Activated CD8-positive, alpha-beta memory T cell treated with anti-CD3 and anti-CD28 coated beads, Interleukin-2, amount 50 U/mL, for 48 hours (primary cell): ENCODE measurements around the gene NR2F1.

Experiments used
- DNase-seq: peaks from one replicate; pipeline ENCODE4 v3.0.0-alpha.2; 2020

The NR2F1 gene

DNA sequence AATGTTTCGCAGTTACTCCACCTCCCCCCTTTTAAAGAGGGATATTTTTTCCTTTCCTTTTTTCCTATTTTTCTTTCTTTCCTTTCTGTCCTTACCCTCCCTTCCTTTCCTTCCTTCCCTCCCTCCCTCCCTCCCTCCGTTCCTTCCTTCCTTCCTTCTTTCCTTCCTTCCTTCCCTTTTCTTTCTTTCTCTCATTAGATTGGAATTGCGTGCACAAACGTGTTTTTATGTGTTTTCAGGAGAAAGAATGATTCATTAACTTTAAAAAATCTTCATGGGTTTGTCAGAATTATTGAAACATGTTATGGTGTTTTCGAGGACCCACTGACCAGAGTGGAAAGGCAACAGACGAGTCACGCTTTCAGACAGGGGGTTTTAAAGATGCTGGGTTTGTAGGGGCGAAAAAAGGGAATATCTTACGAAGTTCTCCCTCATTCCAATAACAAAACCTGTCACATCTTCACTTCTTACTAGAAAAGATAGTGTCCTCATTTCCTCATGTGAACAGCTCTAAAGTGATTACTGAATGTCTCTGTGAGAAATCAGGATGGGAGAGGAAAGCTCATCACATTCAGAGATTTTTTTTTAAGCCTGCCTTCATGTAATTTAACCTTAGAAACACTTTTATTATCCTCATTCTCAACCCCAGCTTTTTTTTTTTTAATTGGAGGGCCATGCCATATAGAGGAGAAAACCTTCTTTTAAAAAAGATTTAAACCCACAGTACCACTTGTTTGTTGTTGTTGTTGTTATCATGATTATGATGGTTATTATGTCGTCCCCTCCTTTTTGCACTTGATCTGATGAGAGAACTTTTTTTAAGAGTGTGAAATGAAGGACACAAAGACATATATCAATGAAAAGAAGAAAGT lies 21.9 kb downstream of the NR2F1 start:
- no peak for DNase-seq

DNA sequence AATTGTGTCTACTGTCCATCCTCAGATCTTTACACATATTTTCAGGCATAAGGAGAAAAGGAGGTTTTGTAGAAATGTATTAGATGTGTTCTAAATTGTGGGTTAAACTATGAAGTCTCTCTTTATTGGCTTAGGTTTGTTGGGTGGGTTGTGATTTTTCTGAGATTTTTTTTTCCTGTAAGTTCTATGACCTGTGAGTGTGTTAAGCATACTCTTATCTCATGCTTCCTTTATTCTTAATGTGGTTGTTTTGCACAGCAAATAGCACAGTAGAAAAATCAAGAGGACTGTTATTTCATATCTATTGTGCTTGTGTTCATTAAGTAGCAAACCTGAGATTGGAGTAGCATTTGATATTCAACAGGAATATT lies 23.3 kb downstream of the NR2F1 start:
- no peak for DNase-seq

DNA sequence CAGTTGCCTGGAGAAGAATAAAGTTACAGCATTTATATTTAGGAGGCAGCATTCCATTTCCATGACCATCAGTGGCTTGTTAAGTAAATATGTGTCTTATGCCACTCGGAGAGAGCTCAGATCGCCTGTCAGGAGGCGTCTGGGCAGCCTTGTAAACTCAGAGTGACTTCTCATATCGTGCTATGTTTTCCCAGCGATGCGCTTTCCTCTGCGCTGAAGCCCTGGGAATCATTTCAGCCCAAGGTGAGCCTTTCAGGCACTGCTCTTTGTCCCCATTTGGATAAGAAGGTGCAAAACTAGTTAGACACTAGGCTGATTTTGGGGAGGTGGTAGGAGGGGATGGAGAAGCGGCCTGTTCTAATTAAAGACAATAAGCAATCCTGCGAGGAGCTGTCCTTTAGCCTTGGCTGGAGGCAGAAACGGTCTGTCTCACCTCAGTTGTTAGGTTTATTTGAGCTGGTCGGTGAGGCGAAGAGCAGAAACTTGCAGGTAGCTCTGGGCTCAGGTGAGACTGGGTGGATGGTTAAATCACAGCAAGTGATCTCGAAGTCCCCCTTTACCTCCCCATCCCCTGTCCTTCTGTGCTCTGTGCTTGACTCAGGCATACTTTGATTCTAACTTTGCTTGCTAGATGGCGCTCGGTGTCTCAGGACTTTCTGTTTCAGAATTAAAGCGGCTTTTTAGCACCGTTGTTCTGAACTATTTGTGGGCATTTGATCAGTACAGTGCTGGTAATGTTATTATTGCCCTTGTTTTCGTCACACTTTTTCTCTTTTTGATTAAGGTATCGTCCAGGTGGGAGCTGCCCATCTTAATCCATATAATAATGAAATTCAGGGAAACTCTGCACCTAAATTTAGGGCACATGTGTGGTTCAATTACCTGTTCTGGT lies 24.6 kb downstream of the NR2F1 start:
- no peak for DNase-seq

DNA sequence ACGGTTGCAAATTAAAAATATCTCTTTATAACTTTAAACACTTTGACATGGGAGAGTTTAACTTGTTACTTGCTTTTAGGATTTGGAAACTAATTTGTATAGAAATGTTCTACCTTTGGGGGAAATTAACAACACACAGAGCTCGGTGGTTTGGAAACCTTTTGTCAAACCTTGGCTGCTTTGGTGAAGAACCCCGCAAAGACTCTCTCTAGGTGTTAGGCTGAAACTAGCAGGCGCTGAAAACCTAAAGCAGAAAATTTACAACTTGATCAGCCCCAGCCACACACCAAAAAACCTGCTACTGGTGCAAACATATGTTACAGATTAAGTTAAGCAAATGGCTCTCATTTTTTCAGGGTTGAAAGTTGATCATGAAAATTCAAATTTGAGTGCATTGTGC lies 25.8 kb downstream of the NR2F1 start:
- no peak for DNase-seq

DNA sequence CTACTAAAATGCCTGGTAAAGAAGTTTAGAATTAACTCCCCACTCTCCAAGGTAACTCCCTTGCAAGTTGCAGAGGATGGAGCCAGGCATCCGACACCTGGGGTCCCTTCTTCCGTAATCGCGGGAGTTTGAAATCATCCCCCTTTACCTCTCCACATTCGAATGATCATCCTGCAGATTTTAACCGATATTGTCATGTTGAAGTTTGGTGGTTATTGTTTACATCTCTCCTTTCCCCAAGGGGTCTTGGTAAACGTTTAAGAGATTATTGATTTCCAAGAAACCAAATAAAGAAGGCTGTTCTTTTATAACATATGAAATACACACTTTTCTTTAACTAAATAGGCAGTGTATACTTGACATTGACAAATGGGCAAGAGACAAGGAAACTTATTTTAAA lies 26.7 kb downstream of the NR2F1 start:
- DNase-seq: no peak

DNA sequence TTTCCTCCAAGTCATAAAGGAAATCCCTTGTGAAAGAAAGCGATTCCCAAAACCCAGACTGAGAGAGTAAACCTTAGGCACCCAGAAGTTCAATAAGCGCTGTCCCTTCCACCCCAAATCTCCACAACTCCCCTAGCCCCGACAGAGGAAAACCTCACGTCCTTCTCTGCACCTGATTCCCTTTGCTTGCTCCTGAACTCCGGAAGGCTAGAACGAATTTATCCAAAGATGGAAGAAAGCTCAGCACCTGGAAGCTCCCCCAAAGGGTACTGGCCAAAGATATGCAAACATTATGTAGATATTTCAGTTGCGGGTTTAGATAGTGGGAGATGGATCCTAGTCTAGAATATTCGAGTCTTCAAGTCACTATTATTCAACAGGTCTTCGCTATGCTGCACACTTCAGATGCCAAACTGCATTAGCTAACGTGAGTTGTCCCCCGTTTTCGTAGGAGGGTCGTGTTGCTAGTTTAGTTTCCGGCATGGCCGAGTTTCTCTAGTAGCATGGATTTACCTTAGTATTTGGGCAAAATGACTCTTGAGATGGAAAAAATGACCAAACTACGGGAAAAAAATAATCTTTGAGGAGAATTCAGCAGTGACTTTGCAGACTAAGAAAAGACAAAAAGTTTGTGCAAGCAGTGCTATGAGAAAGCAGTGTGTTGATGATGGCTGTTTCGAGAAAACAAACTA lies 27.7 kb downstream of the NR2F1 start:
- no peak for DNase-seq

DNA sequence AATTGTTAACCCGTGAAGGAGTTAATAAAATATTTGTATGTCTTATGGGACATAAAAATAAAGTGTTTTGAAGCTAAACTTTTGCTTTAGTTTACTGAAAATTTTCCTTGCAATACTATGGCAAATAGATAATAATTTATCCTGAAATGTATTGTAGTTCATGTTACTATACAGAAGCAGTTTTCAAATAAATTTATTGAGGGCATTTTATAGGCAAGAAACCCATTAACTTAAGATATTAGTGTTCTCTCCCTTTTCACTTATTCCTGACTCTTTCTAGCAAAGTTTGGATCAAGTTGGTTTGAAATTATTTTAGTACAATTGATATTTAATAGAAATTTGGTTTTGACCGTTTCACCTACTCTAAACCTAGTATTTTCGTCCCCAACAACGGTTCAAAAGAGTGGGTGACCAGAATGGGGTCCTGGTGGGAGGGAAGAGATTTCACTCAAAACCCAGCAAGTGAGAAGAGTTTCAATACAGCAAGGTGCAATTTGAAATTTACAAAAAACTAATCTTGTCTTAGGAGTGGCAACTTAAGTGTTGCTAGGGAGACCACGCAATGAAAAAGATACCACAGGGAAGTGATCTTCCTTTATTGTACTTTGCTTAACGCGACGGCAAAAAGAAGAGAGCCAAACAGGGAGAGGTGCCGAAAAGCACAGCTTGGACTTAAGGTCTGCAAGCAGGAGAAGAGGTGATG lies 28.4 kb downstream of the NR2F1 start:
- no peak for DNase-seq

DNA sequence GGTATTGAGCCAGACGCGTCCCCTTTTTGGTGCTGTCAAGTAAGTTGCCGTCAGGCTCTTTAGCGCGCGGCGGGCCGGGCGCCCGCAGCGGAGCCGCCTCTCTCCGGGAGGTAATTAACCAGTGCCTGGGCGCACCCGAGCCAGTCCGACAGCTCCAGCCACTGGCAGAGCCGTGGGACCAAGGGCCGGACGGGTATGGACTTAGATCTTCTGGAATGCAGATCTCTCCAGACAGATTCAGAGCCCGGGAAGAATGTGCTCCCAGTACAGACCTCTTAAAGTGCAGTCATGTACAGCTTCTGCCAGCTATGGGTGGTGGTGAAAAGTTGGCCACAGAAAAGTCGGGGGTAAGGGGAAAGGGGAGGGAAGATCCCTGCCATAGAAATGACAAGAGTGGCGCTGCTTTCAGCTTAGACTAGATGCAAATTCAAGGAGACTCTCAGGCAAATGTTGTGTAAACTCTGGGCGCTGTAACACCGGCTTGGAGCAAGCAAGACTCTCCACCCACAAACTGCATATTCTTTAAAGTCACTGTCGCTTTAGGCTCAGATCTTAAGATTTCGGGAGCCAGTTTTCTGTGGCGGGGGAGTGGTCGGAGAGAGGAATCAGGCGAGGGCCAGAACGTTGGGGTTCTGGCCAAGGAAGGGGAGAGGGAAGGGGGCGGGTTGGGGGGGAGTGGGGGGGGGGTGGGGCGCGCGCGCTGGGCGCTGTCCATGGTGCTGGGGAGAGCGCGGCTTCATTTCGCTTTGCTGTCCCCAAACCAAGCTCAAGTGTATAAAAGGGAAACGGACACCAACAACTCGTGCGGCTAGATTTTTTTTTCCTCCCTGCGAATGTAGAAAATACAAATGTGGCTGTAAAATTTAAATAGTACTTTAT lies 29.2 kb downstream of the NR2F1 start:
- no peak for DNase-seq

DNA sequence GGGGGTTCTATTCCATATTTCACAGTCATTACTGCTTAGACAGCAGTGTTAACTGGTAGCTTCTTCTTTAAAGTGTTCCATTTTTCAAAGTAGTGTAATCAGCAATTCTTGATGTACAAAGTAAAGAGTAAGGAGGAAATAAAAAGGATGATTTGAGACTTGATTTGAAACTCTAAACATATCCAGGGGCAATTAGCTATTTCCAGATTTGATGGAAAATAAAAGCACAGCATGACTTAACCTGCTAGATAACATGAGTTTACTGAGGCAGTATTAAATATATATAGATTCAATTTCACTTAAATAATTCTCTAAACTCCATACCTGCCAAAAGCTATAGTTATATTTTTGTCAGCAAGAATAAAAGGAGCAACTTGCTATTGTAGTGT lies 29.8 kb downstream of the NR2F1 start:
- DNase-seq: no peak

DNA sequence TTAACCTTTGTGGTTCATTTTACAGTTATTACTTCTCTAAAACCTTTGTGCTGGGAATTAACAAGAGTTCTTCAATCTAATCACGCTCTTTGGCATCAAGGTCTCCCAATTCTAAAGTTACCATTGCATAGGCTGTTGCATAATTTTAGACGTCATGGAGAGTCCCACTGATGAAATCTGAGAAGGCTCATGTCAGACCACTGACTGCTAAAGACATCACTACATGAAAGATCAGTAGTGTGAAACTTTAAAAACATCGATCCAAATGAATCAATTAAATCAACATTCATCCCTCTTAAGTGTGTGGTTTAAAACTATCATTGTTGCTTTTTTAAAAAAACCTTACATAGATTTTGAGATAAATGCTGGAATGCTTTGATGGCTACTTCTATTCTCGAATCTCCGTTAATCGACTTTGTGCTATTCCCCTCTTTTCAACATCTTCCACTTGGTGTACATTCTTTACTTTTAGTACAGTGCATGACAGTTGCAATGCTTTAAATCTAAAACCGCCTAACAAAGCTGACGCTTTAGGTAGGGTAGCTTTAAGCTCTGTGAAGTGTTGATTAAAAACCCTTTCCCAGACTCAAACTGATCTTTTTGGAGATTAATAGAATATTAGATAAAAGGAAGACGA lies 33.6 kb downstream of the NR2F1 start:
- DNase-seq: no peak

DNA sequence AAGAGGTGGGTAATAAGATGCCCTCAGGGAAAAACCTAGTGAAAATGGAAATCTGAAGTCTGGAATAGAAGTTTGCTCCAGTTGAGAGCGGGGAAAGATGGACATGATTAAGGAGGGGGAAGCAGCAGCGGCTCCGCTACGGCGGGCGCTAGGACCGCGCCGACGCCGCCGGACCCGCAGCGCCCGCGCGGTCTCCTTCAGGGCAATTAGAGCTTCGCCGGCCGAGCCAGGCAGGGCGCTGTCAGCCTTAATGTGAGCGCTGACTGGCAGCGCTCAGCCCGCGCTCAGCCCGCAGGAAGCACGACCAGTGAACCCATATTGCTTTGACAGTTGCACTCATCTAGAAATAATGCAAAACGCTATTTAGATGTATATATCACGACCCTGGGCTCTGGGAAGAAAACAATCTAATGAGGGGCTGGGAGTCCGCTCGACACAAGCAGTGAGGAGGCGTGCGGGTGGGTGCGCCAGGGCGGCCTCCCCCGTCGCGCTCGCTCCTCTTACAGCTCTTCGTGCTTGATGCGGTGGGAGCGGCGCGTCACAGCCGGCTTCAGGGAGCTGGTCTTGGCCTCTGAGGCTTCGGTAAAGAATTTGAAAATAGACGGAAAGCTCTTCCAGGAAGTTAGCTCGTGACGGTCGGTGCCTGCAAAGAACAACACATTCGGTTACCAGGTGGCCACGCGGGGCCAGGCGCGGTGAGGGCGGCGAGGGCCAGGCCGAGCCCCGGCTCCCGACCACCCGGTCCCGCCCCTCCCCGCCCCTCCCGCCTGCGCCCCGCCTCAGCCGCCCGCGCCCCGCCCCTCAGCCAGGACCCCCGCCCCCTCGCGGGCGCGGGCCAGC lies 37.7 kb downstream of the NR2F1 start:
- peak; percentile 79 for DNase-seq

DNA sequence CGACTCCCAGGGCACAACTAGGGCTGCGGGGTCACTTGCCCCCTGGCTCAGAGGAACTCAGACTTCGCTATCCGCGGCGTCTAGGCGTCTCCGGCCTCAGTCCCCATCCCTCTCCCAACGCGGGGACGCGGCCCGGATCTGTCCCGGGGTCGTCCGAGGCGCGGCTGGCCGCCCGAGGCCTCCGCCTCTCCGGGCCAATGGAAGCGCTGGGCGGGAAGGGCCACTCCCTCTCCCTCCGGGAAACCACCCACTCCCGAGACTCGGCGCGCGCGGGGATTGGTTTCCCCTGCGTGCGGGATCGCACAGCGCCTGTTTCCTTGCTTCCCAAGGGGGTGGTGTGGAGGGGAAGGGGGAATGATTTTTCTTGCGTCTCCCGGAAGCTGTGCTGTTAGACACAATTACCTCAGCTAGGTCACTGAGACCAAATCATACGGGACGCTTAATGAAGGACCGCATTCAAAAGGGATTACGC lies 38.3 kb downstream of the NR2F1 start:
- DNase-seq: no peak

DNA sequence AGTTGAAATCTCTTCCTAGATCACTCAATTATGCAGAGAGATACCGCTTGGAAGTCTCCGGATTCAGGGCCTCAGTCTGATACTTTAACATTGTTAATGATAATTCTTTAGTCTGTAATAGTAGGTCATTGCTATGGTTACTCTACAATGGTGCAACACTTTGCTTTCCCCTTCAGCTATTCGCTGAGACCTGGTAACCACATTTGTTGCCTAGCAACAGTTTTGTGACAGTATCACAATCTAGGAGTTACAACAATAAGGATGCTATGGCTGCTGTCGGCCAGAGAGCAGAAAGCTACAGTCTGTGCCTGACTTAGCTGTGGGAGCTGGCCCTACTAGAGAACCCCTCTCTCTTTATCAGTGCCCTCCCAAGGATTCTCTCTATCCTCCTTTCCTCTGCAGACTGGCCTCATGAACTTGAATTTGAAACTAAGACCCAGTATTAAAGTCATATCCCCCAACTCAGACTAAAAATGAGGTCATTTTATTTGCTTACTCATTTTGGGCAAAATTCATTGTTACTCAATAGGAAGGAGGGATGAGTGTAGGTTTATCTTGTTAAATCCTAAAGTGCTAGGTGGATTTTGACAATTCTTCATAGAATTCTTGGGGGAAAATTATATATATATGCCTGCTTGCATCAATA lies 39.3 kb downstream of the NR2F1 start:
- no peak for DNase-seq

DNA sequence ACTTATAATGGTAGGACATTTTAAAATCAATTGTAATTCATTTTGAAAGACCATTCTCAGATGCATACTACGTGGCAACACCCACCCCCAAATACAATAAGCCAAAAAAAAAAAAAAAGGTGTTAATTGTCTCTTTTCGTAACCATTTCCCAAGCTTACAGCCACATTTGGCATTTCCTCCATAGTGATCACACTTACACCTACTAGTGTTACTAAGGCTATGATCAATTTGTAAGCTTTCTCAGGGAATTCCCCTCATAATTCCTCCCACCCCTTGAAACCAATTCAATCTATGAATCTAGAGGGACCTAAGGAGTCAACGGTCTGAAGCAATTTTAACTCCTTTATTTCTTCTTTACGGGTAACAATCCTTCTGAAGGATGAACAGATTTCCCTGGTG lies 40.1 kb downstream of the NR2F1 start:
- DNase-seq: no peak

DNA sequence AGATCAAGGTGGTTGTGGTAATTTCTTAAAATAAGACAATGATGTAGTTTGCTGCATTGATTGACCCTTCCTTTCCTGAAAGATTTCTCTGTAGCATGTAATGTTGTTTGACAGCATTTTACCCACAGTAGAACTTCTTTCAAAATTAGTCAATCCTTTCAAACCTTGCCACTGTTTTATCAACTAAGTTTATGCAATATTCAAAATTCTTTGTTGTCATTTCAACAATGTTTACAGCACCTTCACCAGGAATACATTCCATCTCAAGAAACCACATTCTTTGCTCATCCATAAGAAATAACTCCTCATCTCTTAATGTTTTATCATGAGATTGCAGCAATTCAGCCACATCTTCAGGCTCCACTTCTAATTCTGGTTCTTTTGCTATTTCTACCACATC lies 43.8 kb downstream of the NR2F1 start:
- no peak for DNase-seq

DNA sequence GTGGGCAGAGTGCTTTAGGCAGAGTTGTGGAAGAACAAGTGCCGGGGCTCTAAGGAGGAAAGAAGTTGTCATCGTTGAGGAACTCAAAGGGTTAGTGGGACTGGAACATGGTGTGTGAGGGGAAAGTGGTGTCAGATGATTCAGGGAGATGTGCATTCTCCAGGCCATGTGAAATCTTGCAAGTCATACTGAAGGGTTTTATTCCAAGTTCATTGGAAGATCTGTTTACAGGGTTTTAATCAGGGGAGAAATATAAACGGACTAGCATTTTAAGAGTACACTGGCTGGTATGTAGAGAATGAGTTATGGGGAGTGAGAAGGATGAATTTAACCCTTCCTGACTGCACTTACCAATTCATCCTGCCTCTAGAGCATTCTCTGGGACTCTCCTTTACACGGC lies 49.3 kb downstream of the NR2F1 start:
- no peak for DNase-seq

DNA sequence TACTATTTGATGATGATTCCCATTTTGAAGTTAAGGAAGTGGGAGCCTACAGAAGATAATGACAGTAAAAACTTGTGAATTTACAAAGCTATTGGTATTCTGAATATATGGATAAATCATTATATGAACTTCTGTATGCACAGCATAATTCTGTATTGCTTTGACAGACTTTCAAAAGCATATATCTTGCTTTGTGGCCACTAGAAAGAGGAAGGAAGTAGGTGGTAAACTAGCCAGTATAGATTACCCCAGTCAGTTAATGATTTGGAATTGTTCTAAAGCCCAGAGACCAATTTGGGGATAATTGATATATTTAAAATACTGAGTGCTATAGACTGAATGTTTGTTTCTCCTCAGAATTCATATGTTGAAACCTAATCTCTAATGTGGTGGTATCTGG lies 53.0 kb downstream of the NR2F1 start:
- no peak for DNase-seq

DNA sequence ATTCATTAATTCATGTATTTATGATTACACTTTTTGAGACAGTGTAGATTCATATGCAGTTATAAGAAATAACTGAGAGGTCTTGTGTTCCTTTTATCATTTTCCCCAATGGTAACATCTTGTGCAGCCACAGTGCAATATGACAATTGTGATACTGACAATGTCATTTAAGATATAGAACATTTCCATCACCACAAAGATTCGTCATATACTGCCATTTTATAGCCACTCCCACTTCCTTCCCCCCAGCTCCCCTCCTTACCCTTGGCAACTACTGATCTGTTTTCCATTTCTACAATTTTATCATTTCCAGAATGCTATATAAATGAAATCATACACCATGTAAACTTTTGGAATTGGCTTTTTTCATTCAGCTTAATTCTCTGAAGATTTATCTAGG lies 53.8 kb downstream of the NR2F1 start:
- no peak for DNase-seq

DNA sequence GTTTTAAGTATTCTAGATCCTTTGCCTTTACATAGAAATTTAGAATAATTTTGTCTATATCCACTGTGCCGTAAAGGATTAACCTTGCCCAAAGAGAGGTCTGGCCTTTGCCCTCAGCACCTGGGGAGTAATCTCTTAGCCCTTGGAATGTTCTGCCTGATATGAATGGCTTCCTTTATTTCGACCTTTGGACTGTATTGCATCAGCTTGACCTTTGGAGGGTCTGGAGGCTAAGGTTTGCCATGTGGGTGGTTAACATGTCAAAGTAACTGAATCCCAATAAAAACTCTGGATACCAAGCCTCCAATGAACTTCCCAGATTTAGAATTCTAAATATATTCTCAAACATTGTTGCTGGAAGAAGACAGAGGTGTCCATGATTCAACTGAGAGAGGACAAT lies 54.7 kb downstream of the NR2F1 start:
- no peak for DNase-seq

DNA sequence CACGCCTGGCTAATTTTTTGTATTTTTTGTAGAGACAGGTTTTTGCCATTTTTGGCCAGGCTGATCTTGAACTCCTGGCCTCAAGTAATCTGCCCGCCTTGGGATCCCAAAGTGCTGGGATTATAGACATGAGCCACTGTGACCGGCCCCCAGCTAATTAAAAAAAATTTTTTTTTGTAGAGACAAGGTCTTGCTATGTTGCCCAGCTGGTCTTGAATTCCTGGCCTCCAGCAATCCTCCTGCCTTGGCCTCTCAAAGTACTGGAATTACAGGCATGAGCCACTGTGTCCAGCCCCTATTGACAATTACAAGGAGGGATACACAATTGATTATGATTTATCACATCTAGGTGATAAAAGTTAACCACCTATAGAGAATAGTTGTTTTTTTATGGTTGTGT lies 59.5 kb downstream of the NR2F1 start:
- no peak for DNase-seq
